GM15510 (cell line): ENCODE results near the gene EFNA1.

Experiments
- POLR2A ChIP-seq: IDR thresholded peaks from 3 replicates; pipeline ENCODE4 v1.6.1; 2011; ENCODE audit warnings: borderline replicate concordance; ENCODE audit not compliant: insufficient read length; ENCODE audit errors: extremely low read depth

The EFNA1 gene

GRCh38 chr1:155127105-155127966 is at the start of gene EFNA1:
EFNA1 (plus strand) TSS chr1:155127876; CDS start chr1:155127978, 102 bp downstream.
- TF ChIP-seq POLR2A, result no peak

DNA sequence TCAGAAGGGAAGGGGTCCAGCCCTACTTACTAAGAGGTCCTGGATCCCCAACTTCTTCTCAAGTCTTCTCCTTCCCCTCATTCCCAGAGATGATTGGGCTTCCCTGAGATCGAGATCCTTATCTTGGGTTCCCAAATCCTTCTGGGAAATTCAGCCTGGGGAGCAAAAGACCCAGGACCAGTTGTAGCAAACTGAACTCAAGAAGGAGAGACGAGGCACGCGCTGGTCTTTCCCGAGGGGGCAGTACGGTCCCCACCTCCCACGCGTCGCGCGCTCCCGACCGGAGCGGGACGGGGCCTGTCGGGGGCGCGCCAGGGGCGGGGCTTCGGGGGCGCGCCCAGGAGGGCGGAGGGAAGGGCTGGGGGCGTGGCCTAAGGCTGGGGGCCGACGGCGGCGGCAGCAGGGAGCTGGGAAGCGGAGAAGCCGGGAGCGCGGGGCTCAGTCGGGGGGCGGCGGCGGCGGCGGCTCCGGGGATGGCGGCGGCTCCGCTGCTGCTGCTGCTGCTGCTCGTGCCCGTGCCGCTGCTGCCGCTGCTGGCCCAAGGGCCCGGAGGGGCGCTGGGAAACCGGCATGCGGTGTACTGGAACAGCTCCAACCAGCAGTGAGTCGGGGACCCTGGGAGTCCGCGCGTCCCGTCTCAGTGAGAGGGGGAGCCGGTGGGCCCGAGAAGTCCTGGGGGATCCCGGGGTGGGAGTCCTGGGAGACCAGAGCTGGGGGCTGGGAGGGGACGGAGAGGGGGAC is 49.0 kb upstream of the EFNA1 start, which contains the start of gene EFNA3:
Gene EFNA3, plus strand, starts transcription at position 369 of the 741 bp plus-strand sequence. Its CDS starts 105 bp downstream, at position 474.
- no peak for TF ChIP-seq POLR2A

- TF ChIP-seq POLR2A, result no peak
Measured at GRCh38 chr1:155079210-155079486, 48.5 kb upstream of the EFNA1 start.

DNA sequence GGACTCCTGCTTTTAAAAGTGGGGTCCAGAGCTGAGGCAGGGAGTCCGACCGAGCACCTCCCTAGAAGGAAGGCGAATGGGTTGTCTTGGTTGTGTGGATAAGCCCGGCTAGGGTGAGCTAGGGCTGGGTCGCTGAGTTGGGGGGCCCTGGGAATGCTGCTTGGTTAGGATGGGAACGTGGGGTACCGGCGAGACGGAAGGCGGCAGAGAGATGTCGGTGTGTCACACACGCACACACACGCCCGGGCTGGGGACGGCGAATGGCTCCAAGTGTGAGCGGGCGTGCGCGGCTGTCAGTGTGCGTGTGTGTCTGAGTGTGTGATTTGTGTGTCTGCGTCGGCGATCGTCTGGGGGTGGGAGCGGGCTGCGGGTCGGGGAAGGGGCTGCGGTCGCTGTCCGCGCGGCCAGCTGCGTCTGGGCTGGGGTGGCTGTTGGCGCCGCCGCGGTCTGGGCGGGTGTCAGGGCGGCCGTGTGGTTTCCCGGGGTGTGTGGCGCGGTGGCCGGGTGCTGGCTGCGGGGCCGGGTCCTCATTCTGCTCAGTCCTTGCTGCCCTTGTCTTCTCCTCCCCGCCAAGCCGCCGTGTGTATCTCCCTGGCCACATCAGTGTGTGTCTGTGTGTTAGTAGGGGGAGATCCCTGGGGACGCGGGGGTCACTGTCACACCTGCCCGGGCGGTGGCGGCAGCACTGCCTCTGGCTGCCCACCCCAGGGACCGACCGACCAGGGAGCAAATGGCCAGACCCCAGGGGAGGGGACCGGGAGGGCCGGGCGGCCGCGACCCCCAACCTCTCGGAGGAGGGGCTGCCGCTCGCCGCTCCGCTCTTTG is 48.0 kb upstream of the EFNA1 start:
- TF ChIP-seq POLR2A, result no peak

DNA sequence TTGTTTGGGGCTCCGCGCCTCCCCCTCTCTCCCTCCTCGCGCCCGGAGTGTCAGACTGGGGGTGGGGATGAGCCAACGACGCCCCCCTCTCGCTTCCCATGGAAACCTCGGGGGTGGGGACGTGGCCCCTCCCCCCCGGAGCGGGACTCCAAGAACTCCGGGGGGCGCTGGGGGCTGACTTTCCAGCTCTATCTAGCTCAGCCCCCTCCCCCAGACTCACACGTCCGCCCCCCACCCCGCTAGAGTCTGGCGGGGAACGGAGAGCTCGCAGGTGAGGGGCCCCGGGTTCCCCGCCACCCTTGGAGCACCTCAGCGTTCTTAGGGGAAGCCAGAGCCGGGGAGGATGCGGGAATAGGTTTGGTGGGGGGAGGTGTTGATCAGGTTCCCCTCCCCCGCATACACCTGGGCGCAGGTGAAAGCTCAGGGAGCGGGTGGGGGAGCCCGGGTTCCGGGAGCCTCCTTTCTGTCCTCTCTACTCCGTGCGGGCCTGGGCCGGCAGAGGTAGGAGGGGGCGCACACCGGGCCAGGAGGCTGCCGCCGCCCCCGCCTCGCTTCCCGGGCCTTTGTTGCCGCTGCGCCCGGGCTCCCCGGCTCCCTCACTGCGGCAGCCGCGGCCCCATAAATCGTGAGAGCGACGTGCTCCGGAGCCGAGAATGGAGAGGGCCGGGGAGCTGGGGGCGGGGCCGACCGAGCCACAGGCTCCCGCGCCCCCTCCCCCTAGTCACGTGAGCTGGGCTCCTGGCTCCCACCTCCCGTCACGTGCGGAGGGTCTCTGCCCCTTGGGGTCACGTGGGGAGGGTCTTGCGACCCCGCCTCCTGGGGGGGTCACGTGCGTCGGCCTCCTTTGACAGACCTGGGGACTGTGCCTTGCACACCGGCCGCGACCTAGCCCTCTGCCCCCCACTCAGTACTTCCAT is 47.1 kb upstream of the EFNA1 start:
- no peak for TF ChIP-seq POLR2A

- TF ChIP-seq POLR2A, result no peak
Measured at GRCh38 chr1:155081472-155082300, 46.0 kb upstream of the EFNA1 start.

DNA sequence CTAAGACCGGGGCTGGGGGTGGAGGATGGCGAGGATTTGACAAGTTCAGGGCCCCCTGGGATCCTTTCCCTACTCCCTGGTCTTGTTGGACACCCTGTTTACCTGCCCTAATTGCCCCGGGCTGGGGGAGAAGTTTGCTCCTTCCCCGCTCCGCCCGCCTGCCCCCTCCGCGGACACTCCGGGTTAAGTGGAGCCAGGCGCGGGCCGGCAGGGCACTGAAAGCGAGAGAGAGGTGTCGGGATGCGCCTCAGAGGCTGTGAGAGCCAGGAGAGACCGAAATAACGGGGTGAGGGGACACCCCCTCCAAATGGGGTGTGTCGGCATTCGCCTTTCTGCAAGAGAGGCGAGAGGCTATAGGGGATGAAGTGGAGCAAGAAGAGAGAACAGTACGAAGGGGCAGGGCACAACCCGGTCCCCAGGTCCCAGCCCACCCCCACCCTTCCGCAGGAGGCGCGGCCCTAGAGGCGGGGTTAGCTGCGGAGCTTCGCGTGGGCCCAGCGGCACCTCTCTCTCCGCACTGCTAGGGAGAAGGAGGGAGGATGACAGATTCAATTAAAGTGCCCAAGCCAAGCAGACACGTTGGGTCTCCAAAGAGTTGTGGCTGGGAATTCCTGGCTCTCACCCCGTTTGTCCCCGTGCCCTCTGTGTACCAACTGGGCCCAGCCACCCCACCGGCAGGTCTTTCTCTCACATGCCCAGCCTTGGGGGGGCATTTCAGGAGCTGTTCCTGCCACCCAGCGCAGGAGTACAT is 45.2 kb upstream of the EFNA1 start:
- no peak for TF ChIP-seq POLR2A

- no peak for TF ChIP-seq POLR2A
Measured at GRCh38 chr1:155083052-155083541, 44.6 kb upstream of the EFNA1 start.

GRCh38 chr1:155083865-155084721 is 43.6 kb upstream of the EFNA1 start:
- no peak for TF ChIP-seq POLR2A

DNA sequence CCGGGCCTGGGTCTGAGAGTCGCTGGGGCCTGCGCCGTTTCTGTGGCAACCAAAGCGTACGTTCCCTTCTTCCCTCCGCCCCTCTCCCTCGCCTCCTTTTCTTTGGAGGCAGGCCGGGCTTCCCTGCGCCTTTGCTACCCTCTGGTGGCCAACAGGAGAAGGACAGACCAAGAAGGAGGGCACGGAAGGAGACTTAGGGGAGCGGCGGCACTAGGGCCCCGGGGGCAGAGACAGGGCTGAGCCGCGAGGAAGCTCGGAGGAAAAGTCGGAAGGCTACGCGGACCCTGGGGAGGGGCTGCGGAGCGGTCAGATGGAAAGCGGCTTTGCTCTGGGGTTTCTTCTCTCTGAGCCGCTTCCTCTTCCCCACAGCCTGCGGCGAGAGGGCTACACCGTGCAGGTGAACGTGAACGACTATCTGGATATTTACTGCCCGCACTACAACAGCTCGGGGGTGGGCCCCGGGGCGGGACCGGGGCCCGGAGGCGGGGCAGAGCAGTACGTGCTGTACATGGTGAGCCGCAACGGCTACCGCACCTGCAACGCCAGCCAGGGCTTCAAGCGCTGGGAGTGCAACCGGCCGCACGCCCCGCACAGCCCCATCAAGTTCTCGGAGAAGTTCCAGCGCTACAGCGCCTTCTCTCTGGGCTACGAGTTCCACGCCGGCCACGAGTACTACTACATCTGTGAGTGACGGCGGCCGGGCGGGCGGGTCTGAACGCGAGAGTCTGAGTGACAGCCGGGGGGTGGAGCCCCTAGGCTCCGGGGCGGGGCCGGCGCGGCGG is 42.8 kb upstream of the EFNA1 start:
- TF ChIP-seq POLR2A, result peak; percentile 28
